GM21723 (cell line): Measurements from ENCODE around the gene PKM.

Experiments
- ATAC-seq: cut with Tn5 transposase; IDR thresholded peaks from one replicate; pipeline ENCODE4 v1.9.1; 2021; ENCODE audit warnings: mild to moderate bottlenecking, moderate library complexity; ENCODE audit not compliant: unreplicated experiment

Gene PKM

DNA sequence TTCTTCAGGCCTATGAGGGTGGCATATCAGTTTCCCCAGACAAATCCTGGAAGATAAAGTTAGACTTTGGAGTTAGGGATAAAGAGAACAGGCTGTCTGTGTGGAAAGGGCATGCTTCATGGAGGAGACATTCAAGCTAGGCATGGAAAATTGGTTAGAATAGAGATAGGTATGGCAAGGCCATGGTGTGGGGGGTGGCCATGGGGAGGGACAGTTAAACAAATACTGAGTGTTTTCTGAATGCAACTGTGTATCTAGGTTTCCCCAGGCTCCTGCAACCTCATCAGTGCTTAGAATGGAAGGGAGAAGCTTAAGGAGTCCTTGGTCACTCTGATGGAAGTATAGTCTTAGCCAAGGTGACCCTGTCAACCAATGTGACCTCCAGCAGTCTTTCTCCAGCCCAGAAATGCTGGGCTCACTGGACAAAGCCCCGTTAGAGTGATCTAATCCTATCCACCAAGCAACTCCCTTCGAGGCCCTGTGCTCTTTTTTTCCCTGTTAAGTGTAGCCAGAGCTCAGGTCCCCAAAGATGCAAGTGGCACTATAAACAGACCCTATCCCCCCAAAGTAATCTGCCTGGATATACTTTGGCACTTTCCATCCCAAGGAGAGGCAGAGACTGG is 5.5 kb upstream of the PKM start:
- no peak for ATAC-seq

- no peak for ATAC-seq
Observed at GRCh38 chr15:72235298-72235697, 4.3 kb upstream of the PKM start.

GRCh38 chr15:72233769-72234168 is 2.8 kb upstream of the PKM start:
- no peak for ATAC-seq

- ATAC-seq = peak; percentile 1
Observed at GRCh38 chr15:72231833-72232478, 966 bp upstream of the PKM start.

GRCh38 chr15:72230197-72231065 is 559 bp downstream of the PKM start:
- no peak for ATAC-seq

DNA sequence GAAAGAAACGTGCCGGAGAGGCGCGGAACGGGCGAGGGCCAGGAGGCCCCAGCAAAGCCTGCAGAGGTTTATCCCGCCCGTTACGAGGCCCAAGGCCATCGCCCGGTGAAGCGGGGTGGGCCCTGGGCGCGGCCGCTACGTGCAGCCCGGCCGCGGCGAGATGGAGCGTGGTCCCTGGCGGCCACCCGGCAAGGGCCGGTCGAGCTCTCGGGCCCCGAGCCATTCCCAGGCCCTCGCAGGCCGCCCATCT is 1.1 kb downstream of the PKM start:
- no peak for ATAC-seq

GRCh38 chr15:72229076-72229946 is 1.7 kb downstream of the PKM start:
- ATAC-seq = no peak

GRCh38 chr15:72227720-72228119 is 3.3 kb downstream of the PKM start:
- ATAC-seq = no peak

- ATAC-seq = no peak
Observed at GRCh38 chr15:72227192-72227586, 3.8 kb downstream of the PKM start.

DNA sequence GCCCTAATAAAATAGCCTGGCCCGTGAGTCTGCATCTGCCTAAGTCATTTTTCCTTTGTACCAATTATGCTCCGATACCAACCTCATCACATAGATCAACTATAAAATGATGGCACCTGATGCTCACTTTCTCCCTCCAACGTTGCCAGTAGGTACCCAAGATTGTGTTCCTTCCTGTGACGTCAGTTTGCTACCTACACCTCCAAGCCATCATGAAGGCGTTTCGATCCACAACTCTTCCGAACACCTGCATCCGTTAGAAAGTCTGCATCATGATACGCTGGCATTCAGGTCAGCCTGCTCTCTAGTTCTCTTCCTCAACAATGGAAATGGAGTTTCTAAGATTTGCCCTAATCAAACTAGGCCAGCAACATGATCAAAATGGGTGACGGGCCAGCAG is 7.7 kb downstream of the PKM start:
- no peak for ATAC-seq

GRCh38 chr15:72222393-72222792 is 8.6 kb downstream of the PKM start:
- no peak for ATAC-seq

- ATAC-seq = no peak
Observed at GRCh38 chr15:72220687-72221086, 10.3 kb downstream of the PKM start.

DNA sequence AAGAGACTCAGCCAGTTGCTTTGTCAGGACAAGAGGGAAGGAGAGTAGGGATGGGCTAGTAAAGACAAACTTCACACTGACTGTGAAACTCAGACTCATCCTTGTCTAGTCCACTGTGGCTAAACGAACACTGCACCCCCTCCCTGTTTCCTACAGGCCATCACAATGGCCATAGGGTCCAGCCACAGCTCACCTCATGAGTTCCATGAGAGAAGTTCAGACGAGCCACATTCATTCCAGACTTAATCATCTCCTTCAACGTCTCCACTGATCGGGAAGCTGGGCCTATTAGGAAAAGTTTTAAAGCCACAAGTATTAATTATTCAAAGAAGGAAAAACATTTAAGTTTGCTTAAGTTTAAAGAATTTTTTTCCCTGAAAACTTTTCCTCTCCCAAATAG is 13.8 kb downstream of the PKM start:
- ATAC-seq = no peak

- no peak for ATAC-seq
Observed at GRCh38 chr15:72216079-72216478, 14.9 kb downstream of the PKM start.

DNA sequence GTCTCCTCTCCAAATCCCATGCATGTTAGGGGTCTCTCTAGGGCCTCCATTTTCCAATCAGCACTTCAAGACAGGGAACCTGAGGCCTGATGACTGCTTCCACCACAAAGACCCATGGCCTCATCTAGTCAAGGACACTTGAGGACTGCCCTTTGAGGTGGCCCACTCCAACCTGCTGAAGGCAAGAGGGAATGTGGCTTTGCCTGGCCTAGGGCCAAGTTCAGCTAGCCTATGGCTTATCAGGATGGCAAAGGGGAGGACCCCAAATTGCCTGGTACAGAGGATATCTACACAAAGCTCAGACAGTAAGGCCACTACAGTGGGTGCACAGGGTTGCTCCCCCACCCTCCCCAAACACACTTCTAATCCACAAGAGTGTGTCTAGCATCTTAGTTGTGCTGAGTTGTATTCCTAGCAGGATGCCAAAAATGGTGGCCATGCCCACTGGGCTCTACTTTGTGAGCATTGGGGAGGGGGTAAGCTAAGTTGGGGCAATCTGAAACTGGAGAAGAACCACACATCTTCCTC is 23.4 kb downstream of the PKM start:
- ATAC-seq = no peak

- no peak for ATAC-seq
Observed at GRCh38 chr15:72206677-72207000, 24.4 kb downstream of the PKM start.

DNA sequence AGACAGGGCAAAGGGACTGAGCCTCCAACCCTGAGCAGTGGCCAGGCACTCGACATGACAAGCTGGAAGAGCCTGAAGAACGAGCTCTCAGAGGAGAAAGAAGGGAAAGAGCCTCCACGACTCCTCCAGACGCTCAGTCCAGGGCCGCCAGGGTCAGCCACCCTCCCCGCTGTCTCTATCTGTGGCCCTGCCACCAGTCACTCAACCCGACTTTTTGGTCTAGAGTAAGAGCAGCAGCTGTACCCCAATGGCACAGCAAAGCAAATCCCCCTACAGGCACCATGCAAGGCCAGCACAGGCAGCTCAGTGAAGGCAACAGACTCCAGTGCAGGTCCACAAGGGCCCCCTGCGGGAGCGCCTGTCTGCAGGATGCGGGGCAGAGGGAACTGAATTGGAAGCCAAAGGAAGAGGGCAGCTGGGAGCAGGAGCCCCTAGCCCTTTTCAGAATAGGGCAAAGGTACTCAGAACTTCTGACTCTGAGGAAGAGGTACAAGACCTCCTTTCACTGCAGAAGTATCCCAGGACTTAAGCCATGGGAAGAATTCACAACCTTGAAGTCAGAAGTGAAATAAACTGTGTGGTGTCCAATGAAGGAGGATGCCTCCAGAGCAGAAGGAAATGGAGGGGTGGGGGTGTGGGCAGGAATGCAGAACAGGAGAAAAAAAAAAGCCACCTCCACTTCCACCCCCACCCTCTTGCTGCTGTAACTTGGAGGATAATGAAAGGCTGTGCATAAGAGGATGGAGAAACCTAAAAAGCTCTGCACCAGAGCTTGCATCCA is 24.9 kb downstream of the PKM start:
- no peak for ATAC-seq

GRCh38 chr15:72205273-72205672 is 25.7 kb downstream of the PKM start:
- no peak for ATAC-seq

DNA sequence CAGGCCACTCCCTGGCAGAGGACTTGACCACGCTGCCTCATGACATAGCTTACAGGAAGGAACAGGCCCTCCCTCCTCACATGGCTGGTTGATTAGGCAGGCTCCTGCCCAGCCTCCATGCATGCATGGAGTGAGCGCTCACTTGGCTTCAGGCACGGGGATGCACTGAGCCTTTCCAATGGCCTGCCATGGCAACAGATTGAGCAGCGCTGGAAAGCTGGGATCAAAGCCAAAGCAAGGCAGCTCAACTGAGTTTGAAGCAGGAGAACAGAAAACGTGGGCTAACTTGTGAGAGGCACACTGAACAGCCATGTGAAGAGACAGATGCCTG is 27.5 kb downstream of the PKM start:
- no peak for ATAC-seq

- no peak for ATAC-seq
Observed at GRCh38 chr15:72202801-72203506, 28.0 kb downstream of the PKM start.
